Measurements from ENCODE around the gene ANKRD29. TPM values are rescaled to one million over a fixed set of nuclear protein-coding genes. Genes with fewer than 3 reads are reported as not detected.

Gene ANKRD29
- total and polyA plus RNA-seq, 12 donors, result 2.1 to 11.5 (median 6.0) TPM

DNA sequence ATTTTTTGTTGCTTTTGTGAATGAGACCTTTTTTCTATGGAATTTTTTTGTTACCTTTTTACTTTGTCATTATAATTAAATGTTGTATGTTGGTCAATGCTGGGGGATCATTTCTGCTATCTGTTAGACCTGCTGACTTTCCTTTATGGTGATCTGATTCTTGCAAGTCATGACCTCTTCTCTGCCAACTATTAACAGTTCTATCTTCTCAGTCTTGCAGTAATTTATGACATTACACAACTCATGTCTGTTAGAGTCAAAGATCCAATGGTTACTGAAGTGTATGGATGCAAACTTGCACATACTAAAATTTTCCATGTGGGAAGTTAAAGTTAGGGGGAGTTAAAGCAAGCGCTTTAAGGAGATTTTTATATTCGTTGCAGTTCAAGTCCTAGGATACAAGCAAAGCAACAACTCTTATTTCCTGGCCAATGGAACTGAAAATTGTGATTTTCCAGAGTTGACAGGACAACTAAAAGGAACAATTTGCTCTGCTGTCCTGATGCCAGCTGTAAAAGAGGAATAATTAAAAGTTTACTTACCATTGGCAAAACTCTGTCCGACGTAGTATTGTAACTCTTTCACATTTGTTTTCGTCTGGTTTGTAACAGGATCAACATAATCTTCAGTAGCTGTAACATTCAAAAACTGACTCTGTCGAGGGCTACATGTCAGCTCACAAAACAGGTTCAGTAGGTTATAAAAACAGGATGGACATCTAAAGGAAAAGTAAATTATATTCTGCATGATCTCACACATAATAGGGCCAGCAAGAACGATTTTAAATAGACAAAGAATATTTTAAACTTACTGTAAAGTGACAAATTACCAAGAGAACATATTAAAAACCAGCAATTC is 94.2 kb downstream of the ANKRD29 start:
- no peaks in the 10 kb centered on the region for H3K27me3 ChIP-seq
- no peaks in the 10 kb centered on the region for H3K9me3 ChIP-seq
- H3K4me3 ChIP-seq, result no peak overlapping the region
- no peak overlapping the region for H3K27ac ChIP-seq
- H3K4me1 ChIP-seq, result peaks cover 0 to 24% (median 10%) of the 10 kb centered on the region in 9 donors
- peaks cover 0 to 100% (median 34%) of the 10 kb centered on the region in 9 donors for H3K36me3 ChIP-seq
- TF ChIP-seq, protein P1, sequence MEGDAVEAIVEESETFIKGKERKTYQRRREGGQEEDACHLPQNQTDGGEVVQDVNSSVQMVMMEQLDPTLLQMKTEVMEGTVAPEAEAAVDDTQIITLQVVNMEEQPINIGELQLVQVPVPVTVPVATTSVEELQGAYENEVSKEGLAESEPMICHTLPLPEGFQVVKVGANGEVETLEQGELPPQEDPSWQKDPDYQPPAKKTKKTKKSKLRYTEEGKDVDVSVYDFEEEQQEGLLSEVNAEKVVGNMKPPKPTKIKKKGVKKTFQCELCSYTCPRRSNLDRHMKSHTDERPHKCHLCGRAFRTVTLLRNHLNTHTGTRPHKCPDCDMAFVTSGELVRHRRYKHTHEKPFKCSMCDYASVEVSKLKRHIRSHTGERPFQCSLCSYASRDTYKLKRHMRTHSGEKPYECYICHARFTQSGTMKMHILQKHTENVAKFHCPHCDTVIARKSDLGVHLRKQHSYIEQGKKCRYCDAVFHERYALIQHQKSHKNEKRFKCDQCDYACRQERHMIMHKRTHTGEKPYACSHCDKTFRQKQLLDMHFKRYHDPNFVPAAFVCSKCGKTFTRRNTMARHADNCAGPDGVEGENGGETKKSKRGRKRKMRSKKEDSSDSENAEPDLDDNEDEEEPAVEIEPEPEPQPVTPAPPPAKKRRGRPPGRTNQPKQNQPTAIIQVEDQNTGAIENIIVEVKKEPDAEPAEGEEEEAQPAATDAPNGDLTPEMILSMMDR (IDR thresholded peaks at IDR 0.05), result no peak
- intact Hi-C loops (cut with DNase I), result no loop called here
- DNase-seq (no peak), ATAC-seq (no peak)
- 87% methylated on average over 7 of the region's 7 CpGs for WGBS, 2 donors

DNA sequence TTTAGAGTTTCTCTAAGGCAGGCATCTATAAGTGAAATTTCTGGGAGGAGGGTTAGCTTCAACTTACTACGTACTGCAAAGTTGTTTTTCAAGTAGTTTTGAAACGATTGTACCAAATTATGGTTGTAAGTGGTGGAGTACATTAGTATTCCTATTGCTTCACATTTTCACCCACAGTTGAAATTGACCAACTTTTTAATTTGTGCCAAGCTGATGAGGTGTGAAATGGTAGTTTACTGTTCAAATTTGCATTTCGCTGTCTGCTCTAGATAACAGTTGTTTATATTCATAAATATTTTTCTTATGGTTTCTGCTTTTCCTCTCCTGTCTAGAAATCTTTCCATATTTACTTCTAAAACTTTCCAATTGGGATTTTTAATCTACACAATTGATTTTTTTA is 95.0 kb downstream of the ANKRD29 start:
- intact Hi-C loops (cut with DNase I), result no loop called here
- Histone ChIP-seq H3K27me3 (no peaks in the 10 kb centered on the region), H3K36me3 (peaks cover 0 to 100% (median 34%) of the 10 kb centered on the region in 9 donors), H3K4me3 (no peak overlapping the region), H3K9me3 (no peaks in the 10 kb centered on the region), H3K27ac (no peak overlapping the region), H3K4me1 (peaks cover 0 to 15% (median 3%) of the 10 kb centered on the region in 9 donors)
- DNase-seq (no peak), ATAC-seq (no peak)
- 97% methylated on average over 3 of the region's 3 CpGs for WGBS, 2 donors
- TF ChIP-seq, protein P1 (IDR thresholded peaks at IDR 0.05), result no peak

DNA sequence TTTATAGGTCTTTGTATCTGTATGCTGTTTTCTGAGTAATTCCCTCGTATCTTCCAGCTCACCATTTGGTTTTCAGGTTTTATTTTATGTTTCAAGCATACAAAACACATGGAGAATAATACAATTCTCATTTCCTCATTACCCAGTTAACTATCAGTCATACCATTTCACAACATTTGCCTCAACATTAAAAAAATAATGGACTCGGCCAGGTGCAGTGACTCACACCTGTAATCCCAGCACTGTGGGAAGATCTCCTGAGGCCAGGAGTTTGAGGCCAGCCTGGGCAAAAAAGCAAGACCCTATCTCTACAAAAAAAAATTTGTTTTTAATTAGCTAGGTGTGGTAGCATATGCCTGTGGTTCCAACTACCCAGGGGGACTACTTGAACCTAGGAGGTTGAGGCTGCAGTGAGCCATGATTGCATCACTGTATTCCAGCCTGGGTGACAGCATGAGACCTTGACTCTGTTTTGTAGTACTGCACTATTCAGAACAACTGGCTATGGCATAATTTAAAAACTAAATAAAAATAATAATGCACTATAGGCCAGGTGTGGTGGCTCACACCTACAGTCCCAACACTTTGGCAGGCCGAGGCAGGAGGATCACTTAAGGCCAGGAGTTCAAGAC is 96.7 kb downstream of the ANKRD29 start:
- Histone ChIP-seq H3K4me3 (no peak overlapping the region), H3K9me3 (no peaks in the 10 kb centered on the region), H3K27me3 (no peaks in the 10 kb centered on the region), H3K27ac (no peak overlapping the region), H3K4me1 (no peaks in the 10 kb centered on the region), H3K36me3 (peaks cover 0 to 100% (median 35%) of the 10 kb centered on the region in 9 donors)
- 65 to 94% methylated on average over 3 of the region's 3 CpGs for WGBS, 2 donors
- ATAC-seq, result no peak
- intact Hi-C loops (cut with DNase I), result no loop called here
- TF ChIP-seq, protein P1 (IDR thresholded peaks at IDR 0.05), result no peak
- no peak for DNase-seq

DNA sequence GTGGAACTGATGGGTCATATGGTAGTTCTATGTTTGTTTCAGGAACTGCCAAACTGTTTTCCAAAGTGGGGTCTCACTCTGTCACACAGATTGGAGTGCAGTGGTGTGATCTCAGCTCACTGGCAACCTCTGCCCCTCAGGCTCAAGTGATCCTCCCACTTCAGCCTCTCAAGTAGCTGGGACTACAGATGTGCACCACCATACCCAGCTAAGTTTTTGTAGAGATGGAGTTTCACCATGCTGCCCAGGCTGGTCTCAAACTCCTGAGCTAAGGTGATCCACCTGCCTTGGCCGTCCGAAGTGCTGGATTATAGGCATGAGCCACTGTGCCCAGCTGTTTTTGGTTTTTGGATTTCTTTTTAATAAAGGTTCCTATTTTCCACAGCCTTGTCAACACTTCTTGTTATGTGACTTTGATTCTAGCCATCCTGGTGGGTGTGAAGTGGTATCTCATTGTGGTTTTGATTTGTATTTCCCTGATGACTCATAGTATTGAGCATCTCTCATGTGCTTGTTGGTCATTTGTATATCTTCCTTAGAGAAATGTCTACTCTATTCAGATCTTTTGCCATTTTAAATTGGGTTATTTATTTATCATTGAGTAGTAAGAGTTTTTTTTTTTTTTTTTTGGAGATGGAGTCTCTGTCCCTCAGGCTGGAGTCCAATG is 99.2 kb downstream of the ANKRD29 start:
- Histone ChIP-seq H3K4me1 (no peaks in the 10 kb centered on the region), H3K4me3 (no peak overlapping the region), H3K27ac (no peak overlapping the region), H3K27me3 (no peaks in the 10 kb centered on the region), H3K9me3 (no peaks in the 10 kb centered on the region), H3K36me3 (peaks cover 0 to 100% (median 45%) of the 10 kb centered on the region in 9 donors)
- intact Hi-C loops (cut with DNase I), result no loop called here
- WGBS, 2 donors, result 98% methylated on average over 2 of the region's 2 CpGs
- TF ChIP-seq, protein P1 (IDR thresholded peaks at IDR 0.05), result no peak
- DNase-seq (no peak), ATAC-seq (no peak)

Data from heart right ventricle (tissue), 16 donors.